Large intestine (tissue), 3 donors: ENCODE results near the gene IFT43. TPM values are rescaled to one million over a fixed set of nuclear protein-coding genes. Genes with fewer than 3 reads are reported as not detected.

ENCODE experiments used
- DNase-seq, 2 donors: peaks; one replicate each; pipeline versions ENCODE4 v3.0.0 to v3.0.0-alpha.2; 2013
- H3K27ac ChIP-seq: one replicate; pipeline ENCODE4 v1.5.1; 2013; ENCODE audit warnings: low read length
- H3K27me3 ChIP-seq: 2 replicates; pipeline ENCODE4 v1.6.1; 2013; ENCODE audit warnings: low read length; ENCODE audit not compliant: control insufficient read depth, insufficient read depth
- H3K36me3 ChIP-seq: 2 replicates; pipeline ENCODE4 v1.6.1; 2013; ENCODE audit warnings: low read length; ENCODE audit not compliant: control insufficient read depth, insufficient read depth
- H3K4me1 ChIP-seq: one replicate; pipeline ENCODE4 v1.6.1; 2013; ENCODE audit warnings: low read length; ENCODE audit not compliant: control insufficient read depth, insufficient read depth
- H3K4me3 ChIP-seq: one replicate; pipeline ENCODE4 v1.5.1; 2013; ENCODE audit warnings: low read length
- H3K9me3 ChIP-seq: one replicate; pipeline ENCODE4 v1.6.1; 2013; ENCODE audit warnings: mild to moderate bottlenecking, low read depth, low read length, moderate library complexity; ENCODE audit not compliant: control insufficient read depth
- WGBS: methylation state at CpG from one replicate; pipeline ENCODE4 v1.1.5; 2013; ENCODE audit warnings: low lambda C conversion rate; ENCODE audit not compliant: insufficient coverage; 5-methylcytosine and 5-hydroxymethylcytosine counted together
- polyA plus RNA-seq: library from polyadenylated mRNA; unstranded; fragments of 120-200 nt; gene quantifications from one replicate; pipeline ENCODE4 v1.2.1, GENCODE V29; 2013

The IFT43 gene
- polyA plus RNA-seq, 1 donor: 44.8 TPM

DNA sequence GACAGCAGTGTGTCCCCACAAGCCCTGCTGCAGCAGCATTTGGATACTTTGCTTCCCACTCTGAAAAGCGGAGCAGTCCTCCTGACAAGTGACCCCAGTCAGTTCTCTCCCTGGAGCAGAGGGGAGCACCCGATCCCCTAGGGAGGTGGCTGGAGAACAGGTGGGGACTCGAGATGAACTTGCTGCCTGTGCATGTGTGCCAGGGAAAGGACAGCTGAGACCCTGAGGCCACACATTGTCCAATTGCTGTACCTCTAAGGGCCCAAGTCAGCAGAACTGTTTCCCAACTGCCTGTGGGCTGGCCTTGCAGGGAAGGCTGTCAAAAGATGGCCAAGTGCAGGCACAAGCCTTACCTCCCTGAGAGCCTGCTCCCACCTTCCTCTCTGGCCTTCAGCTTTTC is 55.1 kb downstream of the IFT43 start:
- Histone ChIP-seq H3K4me3 (no peak overlapping the region), H3K27ac (no peak overlapping the region), H3K4me1 (no peaks in the 10 kb centered on the region), H3K36me3 (peaks cover 22% of the 10 kb centered on the region), H3K27me3 (no peaks in the 10 kb centered on the region), H3K9me3 (no peaks in the 10 kb centered on the region)
- no CpG with 5 or more reads among the region's 3 CpGs for WGBS
- DNase-seq: no peak

GRCh38 chr14:76045773-76046172 is 60.2 kb downstream of the IFT43 start:
- WGBS: no CpG with 5 or more reads among the region's 3 CpGs
- no peaks in the 10 kb centered on the region for H3K27me3 ChIP-seq
- H3K36me3 ChIP-seq: peaks cover 13% of the 10 kb centered on the region
- H3K9me3 ChIP-seq: no peaks in the 10 kb centered on the region
- peak in 1 of 2 donors; percentile 8 for DNase-seq
- no peak overlapping the region for H3K4me3 ChIP-seq
- H3K4me1 ChIP-seq: no peaks in the 10 kb centered on the region
- no peak overlapping the region for H3K27ac ChIP-seq

DNA sequence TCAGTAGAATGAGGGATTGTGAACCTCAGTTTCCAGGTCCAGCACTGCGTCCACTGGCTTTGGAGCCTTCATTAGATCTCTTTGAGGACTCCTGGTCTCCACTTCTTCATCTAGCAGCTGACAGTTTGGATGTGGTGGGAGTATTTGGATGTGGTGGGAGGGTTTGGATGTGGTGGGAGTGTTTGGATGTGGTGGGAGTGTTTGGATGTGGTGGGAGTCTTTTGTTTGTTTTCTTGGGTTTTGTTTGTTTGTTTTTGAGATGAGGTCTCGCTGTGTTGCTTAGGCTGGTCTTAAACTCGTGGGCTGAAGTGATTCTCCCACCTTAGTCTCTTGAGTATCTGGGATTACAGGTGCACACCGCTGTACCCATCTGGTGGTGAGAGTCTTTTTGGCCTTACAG is 64.7 kb downstream of the IFT43 start:
- 100% methylated on average over 1 of the region's 4 CpGs for WGBS
- H3K36me3 ChIP-seq: no peaks in the 10 kb centered on the region
- H3K27me3 ChIP-seq: no peaks in the 10 kb centered on the region

GRCh38 chr14:76050797-76051392 is 65.3 kb downstream of the IFT43 start:
- Histone ChIP-seq H3K27me3 (no peaks in the 10 kb centered on the region), H3K36me3 (no peaks in the 10 kb centered on the region), H3K4me1 (no peaks in the 10 kb centered on the region), H3K9me3 (no peaks in the 10 kb centered on the region), H3K4me3 (no peak overlapping the region), H3K27ac (no peak overlapping the region)
- peak; percentile 36 to 38 for DNase-seq
- WGBS: 40% methylated on average over 1 of the region's 3 CpGs

More for the DNA sequence above, 64.7 kb downstream of the IFT43 start:
- DNase-seq: no peak
- no peak overlapping the region for H3K4me3 ChIP-seq
- no peaks in the 10 kb centered on the region for H3K9me3 ChIP-seq
- no peaks in the 10 kb centered on the region for H3K4me1 ChIP-seq
- H3K27ac ChIP-seq: no peak overlapping the region

GRCh38 chr14:76051717-76052465 is 66.3 kb downstream of the IFT43 start:
- 96% methylated on average over 4 of the region's 12 CpGs for WGBS
- Histone ChIP-seq H3K9me3 (no peaks in the 10 kb centered on the region), H3K36me3 (no peaks in the 10 kb centered on the region), H3K4me3 (no peak overlapping the region), H3K27me3 (no peaks in the 10 kb centered on the region), H3K4me1 (no peaks in the 10 kb centered on the region), H3K27ac (no peak overlapping the region)
- no peak for DNase-seq

- no peaks in the 10 kb centered on the region for H3K27me3 ChIP-seq
- H3K27ac ChIP-seq: no peak overlapping the region
- no CpG with 5 or more reads among the region's 15 CpGs for WGBS
- no peak overlapping the region for H3K4me3 ChIP-seq
- H3K4me1 ChIP-seq: no peaks in the 10 kb centered on the region
- H3K36me3 ChIP-seq: peaks cover 5% of the 10 kb centered on the region
- no peaks in the 10 kb centered on the region for H3K9me3 ChIP-seq
- no peak for DNase-seq
These were observed 68.2 kb downstream of the IFT43 start for GRCh38 chr14:76053572-76054355.

GRCh38 chr14:76055330-76055729 is 69.8 kb downstream of the IFT43 start:
- Histone ChIP-seq H3K27ac (no peak overlapping the region), H3K4me3 (no peak overlapping the region), H3K9me3 (no peaks in the 10 kb centered on the region), H3K4me1 (no peaks in the 10 kb centered on the region), H3K27me3 (no peaks in the 10 kb centered on the region), H3K36me3 (peaks cover 17% of the 10 kb centered on the region)
- no peak for DNase-seq
- 94% methylated on average over 2 of the region's 3 CpGs for WGBS

DNA sequence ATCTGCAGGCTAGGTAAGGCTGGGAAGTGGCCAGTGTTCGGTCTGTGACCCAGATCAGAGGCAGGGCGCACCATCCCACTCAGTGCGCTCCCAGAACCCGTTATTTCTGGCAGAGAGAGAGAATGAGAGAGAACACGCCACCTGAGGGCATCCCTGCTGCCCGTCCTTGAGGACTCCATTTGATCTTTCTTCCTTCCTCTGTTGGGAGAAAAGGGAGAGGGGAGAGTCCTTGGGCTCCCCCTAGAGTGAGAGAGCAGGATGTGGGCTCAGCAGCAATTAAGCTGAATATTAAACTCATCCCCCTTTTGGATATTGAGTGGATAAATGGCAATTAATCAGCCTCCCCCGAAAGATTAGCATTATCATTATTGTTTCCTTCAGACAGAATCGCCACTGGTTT is 70.6 kb downstream of the IFT43 start:
- WGBS: no CpG with 5 or more reads among the region's 8 CpGs
- Histone ChIP-seq H3K4me3 (no peak overlapping the region), H3K9me3 (no peaks in the 10 kb centered on the region), H3K4me1 (no peaks in the 10 kb centered on the region), H3K27ac (no peak overlapping the region), H3K27me3 (no peaks in the 10 kb centered on the region), H3K36me3 (peaks cover 17% of the 10 kb centered on the region)
- no peak for DNase-seq

GRCh38 chr14:76057914-76058313 is 72.4 kb downstream of the IFT43 start:
- Histone ChIP-seq H3K4me3 (no peak overlapping the region), H3K27me3 (no peaks in the 10 kb centered on the region), H3K27ac (no peak overlapping the region), H3K9me3 (no peaks in the 10 kb centered on the region), H3K4me1 (no peaks in the 10 kb centered on the region), H3K36me3 (peaks cover 17% of the 10 kb centered on the region)
- DNase-seq: no peak
- WGBS: no CpG with 5 or more reads among the region's 11 CpGs

- H3K27me3 ChIP-seq: no peaks in the 10 kb centered on the region
- 100% methylated on average over 1 of the region's 3 CpGs for WGBS
These were observed 77.8 kb downstream of the IFT43 start for GRCh38 chr14:76063327-76063726.

More at GRCh38 chr14:76063327-76063726, 77.8 kb downstream of the IFT43 start:
- Histone ChIP-seq H3K4me1 (peaks cover 3% of the 10 kb centered on the region), H3K27ac (no peak overlapping the region), H3K9me3 (peaks cover 3% of the 10 kb centered on the region), H3K36me3 (peaks cover 42% of the 10 kb centered on the region), H3K4me3 (no peak overlapping the region)
- DNase-seq: peak; percentile 29 to 60
